HUDEP-2 (cell line): ENCODE data around the gene ZNF213.

Experiments used
- DNase-seq, 76 experiments: peaks; one replicate each; lab custom pipeline; 2025; ENCODE audit not compliant: unreplicated experiment in 76 of 76; lab: John Stamatoyannopoulos, UW

Gene ZNF213

GRCh38 chr16:3101018-3101840 lies 33.6 kb upstream of the ZNF213 start:
- peak in 45 of 76 experiments; percentile 5 to 66 (median 27) for DNase-seq

DNA sequence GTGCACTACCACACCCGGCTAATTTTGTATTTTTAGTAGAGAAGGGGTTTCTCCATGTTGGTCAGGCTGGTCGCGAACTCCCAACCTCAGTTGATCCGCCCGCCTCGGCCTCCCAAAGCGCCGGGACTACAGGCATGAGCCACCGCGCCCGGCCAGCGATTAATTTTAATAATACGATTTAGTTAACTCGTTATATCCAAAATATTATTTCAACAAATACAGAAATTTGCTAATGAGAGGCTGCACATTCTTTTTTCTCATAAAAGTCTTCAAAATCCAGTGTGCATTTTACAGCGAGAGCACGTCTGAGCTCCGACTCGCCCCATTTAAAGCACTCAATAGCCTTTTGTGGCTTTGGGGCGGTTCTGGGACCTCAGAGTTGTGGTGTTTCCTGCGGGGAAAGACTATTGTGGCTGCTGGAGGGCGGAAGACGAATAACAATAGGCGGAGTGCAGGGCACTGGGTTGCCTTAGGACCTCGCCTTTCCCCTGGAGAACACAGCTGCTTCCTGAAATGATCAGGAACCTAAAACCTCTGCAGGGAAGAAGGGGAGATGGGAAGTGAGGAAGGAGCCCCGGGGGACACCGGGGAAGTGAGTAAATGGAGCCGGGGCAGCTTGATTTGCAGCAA lies 32.9 kb upstream of the ZNF213 start:
- peak in 8 of 76 experiments; percentile 6 to 19 (median 10) for DNase-seq

- peak in 74 of 76 experiments; percentile 25 to 94 (median 88) for DNase-seq
These were observed 28.5 kb upstream of the ZNF213 start for GRCh38 chr16:3106205-3106928.

DNA sequence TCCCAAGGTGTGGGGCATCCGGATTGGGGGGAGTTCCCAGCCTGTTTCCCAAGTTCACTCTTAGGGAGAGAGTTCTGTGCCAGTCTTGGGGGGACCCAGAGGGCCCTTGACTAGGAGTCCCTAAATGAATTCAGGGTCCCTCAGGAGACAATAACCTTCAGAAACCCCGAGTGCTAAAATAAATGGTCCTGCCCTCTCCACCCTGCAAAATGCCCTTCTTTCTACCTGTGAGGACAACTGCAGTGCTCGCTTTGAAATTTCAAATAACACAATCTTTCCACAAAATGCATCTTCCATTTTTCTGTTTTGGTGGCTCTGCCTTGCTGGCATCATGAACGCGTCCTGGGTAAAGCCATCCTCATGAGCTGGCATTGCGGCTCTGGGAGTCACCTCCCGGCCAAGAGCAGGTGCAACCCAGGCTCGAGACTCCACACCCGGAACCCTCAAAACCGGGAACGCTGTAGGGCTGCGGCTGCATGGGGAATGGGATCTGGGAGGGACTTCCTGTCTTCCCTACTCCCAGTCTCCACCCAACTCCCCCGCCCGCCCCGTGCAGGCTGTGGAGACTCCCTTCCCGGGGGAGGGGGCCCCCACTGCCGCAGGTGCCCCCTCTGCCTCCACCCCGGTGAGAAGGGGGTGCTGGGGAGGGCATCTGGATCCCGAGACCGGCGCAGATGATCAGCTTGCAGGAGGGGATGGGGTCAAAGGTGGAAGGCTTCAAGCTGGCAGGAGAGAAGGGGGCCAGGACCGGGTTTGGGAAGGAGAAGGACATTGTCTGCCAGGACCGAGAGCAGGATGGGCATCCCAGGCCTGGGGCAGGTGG lies 22.6 kb upstream of the ZNF213 start, which contains the start of gene ZNF205:
ZNF205 (plus strand) TSS at position 529 of the 823 bp plus-strand sequence. CDS start 845 bp downstream, outside the sequence.
- DNase-seq, result peak in 28 of 76 experiments; percentile 3 to 52 (median 20)

DNA sequence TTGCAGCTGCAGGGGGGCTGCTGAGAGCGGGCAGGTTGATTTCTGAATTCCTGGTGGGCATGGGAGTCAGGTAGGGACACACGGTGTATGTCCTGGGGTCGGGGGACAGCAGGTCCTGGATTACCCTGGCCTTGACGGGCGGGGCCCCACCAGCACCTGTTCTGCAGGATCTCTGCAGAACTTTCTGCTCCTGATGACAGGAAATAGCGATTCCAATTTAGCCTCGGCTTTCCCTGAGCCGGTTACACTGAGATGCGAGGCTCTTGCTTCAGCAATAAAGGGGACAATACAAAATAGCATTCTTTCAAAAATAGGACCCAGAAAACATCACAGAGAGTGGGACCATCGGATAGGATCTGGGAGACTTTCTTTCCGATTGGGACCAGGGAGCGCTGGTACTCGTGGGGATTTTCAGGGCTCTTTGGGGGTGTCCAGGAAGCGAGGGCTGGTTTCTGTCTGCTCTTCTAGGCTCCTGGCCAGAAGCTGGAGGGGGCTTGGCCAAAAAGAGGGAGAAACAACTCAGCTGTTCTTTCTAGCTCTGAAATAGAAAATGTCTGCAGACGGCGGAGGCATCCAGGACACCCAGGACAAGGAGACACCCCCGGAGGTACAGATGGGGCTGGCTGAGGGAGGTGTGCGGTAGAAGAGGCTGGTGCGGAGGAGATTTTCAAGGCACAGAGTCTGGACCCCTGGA lies 21.8 kb upstream of the ZNF213 start:
- no peak for DNase-seq

DNA sequence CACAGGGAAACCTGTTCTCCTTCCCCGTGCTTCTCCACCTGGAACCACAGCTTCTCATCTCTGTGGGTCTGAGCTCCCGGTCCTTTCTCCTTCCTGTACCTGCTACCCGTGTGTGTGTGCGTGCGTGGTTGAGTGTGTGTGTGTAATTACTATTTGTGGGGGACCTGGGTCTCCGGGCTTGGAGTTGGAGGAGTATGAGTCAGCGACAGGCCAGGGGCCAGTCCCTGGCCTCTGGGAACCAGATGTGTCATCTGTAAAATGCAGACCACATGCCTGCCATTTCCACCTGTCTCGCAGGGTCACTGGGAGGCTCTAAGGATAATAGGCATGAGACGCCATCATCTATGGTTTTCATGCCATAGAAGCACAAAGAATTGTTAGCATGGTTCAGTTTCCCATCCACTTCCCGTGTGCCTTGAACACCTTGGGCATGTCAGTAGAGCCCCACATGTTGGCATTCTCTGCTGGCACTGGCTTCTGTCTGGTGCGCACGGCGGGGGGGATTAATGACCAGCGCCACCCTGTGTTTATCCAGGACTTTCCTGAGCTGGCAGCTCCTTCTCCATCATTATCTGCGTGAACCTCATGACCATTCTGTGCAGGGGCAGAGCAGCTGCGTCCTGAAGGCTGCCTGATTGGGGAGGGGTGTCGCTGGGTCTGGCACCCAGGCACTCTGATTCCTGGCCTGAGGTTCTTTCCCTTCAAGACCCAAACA lies 20.9 kb upstream of the ZNF213 start:
- no peak for DNase-seq

- no peak for DNase-seq
These were observed 19.8 kb upstream of the ZNF213 start for GRCh38 chr16:3115003-3115402.

GRCh38 chr16:3115561-3115960 lies 19.3 kb upstream of the ZNF213 start:
- no peak for DNase-seq

- DNase-seq, result no peak
These were observed 16.5 kb upstream of the ZNF213 start for GRCh38 chr16:3118204-3118790.

- no peak for DNase-seq
These were observed 16.0 kb upstream of the ZNF213 start for GRCh38 chr16:3118846-3119245.

GRCh38 chr16:3119286-3119685 lies 15.5 kb upstream of the ZNF213 start:
- DNase-seq, result no peak

DNA sequence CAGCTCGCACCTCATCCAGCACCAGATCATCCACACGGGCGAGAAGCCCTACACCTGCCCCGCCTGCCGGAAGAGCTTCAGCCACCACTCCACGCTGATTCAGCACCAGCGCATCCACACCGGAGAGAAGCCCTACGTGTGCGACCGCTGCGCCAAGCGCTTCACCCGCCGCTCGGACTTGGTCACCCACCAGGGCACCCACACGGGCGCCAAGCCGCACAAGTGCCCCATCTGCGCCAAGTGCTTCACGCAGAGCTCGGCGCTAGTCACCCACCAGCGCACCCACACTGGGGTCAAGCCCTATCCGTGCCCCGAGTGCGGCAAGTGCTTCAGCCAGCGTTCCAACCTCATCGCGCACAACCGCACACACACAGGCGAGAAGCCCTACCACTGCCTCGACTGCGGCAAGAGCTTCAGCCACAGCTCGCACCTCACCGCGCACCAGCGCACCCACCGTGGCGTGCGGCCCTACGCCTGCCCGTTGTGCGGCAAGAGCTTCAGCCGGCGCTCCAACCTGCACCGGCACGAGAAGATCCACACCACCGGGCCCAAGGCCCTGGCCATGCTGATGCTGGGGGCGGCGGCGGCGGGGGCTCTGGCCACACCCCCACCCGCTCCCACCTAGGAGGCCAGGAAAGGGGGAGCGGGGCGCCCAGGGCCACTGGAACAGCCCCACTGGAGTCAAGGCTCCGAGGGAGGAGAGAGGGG lies 15.0 kb upstream of the ZNF213 start:
- DNase-seq, result no peak

- no peak for DNase-seq
These were observed 14.4 kb upstream of the ZNF213 start for GRCh38 chr16:3120435-3120834.

DNA sequence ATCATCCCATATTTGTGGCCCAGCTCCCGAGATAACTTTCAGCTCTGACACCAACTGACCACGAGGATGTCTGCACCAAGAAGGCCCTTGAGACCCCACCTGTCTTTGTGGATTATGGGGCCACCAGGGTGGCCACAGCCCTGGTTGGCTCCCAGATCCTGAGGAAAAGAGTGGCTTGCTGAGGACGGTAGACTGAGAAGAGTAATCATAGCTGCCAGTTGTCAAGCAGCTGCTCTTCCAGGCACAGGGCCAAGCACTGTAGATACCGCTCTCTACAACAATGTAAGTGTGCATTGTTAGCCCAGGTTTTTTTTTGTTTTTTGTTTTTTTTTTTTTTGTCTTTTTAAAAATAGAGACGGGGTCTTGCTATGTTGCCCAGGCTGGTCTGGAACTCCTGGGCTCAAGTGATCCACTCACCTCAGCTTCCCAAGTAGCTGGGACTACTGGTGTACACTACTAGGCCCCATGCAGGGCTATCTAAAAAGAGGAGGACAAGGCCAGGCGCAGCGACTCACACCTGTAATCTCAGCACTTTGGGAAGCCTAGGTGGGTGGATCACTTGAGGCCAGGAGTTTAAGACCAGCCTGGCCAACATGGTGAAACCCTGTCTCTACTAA lies 12.9 kb upstream of the ZNF213 start:
- DNase-seq, result peak in 53 of 76 experiments; percentile 6 to 61 (median 33)

DNA sequence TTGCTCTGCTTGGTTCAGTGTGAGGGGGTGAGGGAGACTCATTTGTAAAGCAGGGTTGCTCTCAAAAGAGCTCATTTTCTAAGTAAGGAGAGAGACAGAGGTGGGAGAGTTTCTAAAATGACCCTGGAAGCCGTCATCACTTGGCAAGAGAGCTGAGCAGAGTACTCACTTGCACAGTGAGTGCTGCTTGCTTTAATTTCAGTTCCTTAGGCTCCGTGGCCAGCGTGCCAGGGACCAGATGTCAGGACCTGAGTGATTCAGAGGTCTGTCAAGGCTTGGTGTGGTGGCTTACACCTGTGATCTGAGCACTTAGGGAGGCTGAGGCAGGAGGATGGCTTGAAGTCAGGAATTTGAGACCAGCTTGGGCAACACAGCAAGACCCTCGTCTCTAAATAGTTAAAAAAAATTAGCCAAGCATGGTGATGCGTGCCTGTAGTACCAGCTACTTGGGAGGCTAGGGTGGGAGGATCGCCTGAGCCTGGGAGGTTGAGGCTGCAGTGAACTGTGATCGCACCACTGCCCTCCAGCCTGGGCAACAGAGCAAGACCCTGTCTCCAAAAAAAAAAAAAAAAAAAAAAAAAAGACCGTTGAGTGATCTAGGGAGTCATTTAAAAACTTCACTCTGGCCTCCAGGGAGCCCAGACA lies 11.8 kb upstream of the ZNF213 start:
- no peak for DNase-seq

DNA sequence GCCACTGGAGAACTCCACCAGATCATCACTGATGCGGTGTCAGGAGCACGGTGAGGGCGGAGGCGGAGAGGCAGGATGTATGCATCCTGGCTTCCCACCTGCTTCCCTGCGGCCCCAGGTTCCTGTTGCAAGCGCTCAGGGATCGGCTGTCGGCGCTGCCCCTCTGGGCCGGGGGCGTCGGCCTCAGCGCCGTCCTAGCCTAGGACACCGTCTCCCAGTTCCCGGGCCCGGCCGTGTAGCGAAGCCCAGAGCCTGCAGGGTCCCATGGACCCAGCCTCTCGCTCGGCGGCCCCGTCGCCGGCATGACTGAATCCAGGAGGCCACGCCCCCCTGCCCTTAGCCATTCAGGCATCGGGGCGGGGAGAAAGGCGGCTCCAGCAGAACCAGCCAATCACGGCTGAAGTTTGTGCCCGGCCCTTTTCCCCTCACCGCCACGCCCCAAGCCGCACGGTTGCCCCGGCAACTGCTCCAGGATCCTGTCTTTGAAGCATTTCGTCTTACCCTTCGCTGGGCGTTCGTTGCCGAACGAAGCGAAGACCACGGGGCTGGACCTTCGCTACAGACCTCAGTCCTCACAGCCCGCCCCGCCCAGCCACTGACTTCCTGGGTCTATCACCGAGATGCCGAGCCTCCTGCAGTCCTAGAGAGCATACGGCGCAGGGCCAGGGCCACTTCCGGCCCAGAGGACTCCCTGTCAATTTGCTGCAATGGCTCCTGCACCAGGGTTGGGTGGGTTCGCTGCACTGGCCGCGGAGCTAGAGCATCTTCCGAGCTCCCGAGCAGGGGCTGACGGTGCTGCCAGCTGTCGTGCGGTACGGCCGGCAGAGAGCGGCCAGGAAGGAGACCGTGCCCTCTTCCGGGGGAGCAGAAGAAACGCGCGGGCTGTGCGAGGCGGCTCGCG lies 10.6 kb upstream of the ZNF213 start:
- DNase-seq, result peak in 75 of 76 experiments; percentile 28 to 96 (median 90)
